Superior temporal gyrus (tissue), 1 donor: ENCODE results near the gene GOLGB1.
"Not testable (repeated sequence)": the region's sequence is repeated elsewhere in the genome, so short reads cannot be mapped to it uniquely, and the experiment has no call there.

Source experiments
- DNase-seq: peaks from one replicate; pipeline ENCODE4 v3.0.0-alpha.2; 2016; ENCODE audit errors: extremely low spot score

Gene GOLGB1

DNA sequence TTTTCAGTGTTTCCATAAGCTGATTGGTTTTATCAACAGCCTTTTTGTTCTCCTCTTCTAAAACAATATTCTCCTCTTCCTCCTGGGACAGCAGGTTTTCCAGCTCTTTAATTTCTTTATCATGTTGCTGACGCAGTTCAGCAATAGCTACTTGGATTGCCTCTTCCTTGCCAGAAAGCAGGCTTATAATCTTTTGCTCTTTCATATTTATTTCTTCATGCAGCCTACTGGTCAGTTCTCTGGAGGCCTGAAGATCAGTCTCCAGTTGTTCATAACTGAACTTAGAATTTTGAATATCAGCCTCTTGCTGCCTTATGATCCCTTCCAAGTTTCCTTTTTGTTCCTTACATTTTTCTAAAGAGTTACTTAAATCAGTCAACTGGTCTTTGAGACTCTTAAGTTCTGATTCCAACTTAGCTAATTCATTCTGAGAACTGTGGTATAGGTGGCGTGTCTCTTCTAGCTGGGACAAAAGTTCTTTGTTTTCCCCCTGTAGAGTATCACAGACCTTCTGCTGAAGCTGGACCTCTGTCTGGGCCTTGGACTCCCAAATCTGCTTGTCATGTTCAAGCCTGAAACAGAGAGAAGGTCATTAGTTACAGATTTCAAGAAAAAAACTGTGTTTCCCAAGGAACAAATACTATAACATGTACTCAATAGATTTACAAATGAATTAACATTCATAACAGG is 57.4 kb downstream of the GOLGB1 start:
- DNase-seq, result no peak

DNA sequence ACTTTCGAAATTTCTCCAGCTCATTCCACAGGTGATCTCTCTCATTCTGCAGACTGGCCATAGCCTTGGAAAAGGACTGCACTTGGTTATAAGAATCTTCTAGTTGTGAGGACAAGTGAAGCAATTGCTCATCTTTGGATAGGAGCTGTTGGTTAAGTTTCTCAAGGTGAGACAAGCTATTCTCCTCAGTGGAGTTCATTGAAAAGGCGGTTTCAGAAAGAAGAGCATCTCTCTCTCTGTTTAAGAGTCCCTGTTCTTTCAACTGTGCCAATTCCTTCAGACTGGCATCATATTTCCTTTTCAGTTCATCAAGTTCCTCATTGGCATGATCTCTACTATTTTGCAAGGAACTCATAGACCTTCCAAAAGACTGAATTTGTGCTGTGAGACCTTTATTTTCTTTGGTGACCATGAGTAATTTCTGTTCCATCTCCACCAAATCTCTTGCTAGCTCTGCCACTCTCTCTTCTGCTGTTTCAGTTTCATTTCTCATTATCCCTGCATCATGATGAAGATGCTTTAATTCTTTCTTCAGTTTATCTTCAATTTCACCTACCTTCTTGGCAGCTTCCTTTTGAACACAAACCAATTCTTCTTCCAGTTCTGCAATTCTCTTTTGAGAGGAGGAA is 58.6 kb downstream of the GOLGB1 start:
- DNase-seq, result no peak

DNA sequence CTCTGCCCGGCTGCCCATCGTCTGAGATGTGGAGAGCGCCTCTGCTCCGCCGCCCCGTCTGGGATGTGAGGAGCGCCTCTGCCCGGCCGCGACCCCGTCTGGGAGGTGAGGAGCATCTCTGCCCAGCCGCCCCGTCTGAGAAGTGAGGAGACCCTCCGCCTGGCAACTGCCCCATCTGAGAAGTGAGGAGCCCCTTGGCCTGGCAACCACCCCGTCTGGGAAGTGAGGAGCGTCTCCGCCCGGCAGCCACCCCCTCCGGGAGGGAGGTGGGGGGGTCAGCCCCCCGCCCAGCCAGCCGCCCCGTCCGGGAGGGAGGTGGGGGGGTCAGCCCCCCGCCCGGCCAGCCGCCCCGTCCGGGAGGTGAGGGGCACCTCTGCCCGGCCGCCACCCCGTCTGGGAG is 60.8 kb downstream of the GOLGB1 start:
- not testable (repeated sequence) for DNase-seq

DNA sequence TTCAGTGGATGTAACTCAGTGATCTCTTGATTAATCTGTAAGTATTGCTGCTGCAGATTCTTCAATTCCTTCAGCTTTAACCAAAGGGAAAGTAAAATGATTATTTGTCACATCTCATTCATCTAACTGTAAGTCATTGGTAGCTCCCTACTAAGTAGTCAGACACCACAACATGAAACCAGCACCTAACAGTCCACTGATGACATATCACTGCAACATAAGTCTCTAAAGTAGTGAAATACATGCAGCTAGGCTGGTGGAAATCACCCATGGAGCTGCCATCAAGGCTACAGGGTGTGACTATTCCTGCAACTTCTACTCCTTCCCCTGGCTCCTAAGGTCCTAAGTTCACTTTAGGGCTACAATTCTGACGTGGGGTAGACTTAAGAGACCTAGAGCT is 67.7 kb downstream of the GOLGB1 start:
- no peak for DNase-seq

DNA sequence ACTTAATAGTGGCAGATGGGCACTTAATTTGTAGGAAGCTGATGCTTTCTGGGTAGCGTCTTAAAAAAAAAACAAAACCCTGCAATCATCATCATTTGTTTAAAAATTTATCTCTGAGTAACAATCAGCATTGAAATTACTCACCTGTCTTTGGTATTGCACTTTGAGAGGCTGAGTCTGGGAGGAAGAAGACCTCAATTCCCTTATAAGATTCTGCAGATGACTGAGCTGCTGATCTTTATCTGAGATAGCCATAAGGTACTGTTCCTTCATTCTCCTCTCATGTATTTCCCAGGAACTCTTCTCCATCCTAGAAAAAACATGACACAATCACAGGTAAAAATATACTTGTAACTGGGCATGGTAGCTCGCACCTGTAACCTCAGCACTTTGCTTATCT is 72.4 kb downstream of the GOLGB1 start:
- DNase-seq, result no peak

DNA sequence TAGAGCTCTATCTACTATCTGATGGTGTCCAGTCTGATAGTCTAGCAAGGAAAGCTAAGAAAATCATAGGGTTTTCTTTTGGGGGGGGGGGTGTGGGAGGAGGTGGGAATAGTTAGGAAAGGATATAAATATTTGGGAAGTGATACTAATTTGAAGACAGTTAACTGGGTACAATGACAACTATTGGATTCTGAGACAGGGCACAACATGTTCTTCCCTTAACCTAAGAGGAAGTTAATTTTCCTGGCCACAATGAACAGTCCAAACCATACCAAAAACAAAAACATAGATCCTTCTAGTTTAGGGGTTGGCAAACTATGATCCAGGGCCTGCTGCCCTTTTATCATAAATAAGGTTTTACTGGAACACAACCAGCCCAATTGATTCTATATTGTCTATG is 78.9 kb downstream of the GOLGB1 start:
- no peak for DNase-seq

DNA sequence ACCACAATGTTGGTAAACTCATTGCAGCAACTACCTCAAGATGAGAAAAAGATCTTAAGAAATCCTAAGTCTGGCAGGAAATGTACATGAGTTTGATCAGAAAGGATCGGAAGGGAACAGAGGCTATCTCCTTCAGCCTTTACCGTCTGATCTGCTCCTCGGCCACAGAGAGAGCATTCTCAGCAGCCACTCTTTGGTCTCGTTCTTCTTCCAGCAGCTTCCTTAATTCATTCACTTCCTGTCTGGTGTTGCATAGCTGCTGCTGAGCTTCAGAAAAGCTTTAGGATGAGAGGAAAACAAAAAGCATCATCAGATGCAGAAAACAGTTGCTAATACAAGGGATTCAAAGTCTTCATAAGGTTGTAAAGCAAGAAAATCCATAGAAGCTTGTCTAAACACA is 82.2 kb downstream of the GOLGB1 start:
- no peak for DNase-seq

DNA sequence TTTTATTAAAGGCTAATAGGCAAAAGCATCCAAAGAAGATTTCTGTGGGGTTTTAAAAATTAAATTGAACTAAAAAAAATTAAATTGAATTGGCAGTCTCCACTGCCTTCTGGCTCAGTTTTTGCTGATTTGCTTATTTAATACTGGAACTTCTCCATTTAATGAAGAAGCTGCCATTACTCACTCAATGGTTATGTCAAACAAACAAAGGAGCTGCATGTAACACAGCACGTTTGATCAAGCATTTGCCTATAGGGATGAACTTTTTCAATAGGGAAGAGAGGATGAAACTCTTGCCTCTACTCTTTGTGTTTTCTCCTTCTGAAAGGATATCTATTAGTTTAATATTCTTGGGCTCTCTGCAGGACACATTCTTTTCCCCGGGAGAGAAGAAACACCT is 84.1 kb downstream of the GOLGB1 start:
- DNase-seq, result no peak

DNA sequence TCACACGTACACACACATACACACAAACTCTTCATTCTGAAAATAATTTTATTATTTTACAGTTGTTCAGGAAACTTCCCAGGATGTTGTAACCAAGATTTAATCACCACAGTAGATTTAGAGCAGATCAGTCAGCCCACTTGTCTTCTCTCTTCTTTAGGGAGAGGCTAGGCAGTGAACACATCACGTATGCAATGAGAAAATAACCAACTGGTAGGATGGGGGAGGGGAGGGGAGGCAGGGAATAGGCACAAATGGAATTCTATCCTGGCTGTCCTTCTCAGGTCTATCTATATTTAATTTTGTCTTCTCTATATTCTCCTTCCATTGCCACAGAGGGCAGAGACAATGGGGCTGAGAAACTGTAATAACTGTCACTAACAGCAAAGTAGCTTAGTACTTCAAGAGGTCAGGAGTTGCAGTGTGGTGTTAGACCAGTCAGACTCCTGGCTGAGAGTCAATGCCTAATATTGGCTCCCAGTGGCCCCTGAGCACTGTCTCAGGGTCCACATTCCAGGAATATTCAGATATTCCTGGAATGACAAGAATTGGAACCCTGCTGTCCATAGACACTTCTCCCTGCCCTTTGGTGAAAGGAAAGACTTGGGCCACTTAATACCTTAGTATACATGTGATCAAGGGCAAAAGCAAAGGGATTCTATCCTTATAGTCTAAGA is 86.2 kb downstream of the GOLGB1 start:
- no peak for DNase-seq

DNA sequence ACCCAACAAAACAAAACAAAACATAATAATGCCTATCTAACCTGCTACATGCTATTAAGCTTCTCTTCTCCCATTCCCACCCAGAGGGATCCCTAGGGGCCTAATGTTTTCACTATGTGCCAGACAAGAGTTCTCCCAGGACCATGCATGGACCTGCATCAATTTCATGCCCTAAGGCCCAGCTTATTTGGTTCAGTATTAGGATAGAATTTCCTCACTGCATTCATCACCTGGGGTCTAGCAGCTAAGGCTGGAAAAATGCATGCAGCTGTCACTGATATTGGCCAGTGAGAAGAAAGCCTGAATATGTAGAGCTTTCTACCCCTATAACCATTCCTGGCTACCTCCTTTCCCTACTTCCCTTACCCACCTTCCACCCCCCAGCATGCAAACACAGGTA is 86.8 kb downstream of the GOLGB1 start:
- DNase-seq, result no peak

DNA sequence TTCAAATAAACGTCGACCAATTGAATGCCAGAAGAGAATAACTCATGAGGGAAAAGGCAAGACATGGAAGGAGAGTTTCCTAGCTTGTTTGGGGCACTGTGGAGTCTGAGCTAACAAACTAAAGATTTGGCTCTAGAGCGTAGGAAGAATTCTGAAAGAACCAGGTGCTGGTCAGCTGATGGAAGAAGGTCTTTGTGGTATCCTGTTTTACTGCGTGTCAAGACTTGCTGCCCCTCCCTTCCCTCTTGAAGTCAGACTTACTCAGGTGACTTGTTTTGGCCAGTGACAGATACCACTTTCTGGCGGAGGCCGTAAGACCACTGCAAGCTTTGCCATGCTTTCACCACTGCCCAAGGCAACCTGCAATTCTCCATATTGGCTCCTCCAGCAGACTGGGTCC is 88.2 kb downstream of the GOLGB1 start:
- no peak for DNase-seq

DNA sequence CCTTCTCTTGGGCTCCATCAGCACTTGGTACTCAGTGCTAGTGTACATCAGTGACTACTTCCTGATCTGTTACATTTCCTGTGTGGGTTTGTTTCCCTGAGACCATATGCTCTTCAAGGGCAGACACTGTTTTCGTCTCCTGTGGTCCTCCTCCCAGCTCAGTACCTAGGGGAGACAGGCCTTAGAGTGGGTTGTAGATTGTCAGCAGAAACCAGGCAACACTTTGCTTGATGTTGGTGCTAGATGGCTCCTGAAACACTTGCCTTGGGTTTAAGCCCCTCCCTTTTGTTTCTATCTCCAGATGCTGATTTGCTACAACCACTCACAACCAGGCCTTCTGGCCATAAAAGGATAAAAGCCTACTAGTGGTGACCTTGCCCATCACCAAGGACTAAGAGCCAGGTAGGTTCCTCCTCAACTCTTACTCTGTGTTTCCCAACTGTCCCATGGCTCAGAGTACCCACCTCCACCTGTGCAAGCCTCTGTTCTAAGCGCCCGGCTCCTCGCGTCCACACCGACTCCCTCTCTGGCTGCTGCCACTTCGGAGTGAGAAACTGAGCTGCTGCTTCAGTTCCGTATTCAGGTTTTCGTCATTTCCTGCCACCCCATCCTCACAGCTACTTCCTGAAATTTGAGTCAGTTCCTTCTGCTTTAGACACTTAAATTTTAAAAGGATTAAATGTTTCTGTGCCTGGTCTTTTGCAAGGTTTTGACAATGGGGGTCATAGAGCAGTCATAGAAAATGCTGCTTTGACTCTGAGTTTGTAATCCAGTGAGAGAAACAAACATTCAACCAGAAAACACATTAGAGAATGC is 89.0 kb downstream of the GOLGB1 start, which contains the start of gene HCLS1:
Gene HCLS1 (minus strand): TSS at position 548 of the 816 bp plus-strand sequence. CDS start 2,556 bp downstream, outside the sequence.
- DNase-seq, result no peak

DNA sequence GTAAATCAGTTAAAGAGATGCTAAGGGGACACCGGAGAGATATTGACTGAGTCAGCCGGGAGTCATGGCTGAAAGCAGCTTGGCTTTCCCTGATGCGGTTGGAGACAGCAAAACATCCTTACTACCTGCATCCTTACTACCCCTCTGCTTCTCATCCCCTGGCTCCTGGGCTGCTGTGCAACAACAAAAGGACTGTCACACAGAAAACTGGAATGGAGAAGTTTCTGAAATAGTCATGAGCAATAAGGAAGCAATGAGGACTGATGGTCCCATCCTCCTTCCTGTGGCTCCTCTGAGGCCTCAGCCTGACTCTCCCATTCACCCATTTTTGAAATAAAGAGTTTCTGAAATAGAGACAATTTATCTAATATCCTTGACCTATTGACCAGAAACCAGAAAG is 90.0 kb downstream of the GOLGB1 start:
- DNase-seq, result no peak

DNA sequence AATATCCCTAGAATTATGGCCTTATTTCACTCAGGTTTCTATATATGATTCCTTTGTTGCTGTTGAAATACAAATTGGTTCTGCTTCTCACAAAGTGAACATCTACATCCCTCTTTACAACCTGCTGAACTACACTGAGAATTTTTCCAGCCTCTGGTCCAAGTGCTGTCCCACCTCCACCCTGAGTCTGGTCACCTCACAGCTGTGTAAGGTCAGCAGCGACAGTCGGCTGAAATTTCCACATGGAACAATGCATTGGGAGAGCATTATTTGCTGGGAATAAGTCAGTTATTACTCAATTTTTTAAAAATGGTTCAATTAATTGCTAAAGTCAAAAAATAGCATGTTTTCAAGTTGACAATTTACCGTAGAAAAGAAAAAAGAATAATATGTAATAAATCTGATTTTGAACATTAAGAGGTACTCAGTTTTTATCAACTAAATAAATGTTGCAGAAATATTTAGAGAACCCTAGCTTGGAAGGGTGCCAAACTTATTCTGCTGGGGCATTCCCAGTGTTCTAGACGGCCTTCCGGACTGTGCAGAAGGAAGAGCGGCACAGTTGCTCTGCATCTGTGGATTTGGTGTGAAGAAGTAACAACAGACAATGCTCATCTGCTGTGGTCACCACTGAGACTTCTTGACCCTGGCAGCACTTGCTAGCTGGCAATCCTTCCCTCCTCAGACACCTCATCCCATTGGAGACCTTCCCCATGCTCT is 90.7 kb downstream of the GOLGB1 start:
- no peak for DNase-seq

DNA sequence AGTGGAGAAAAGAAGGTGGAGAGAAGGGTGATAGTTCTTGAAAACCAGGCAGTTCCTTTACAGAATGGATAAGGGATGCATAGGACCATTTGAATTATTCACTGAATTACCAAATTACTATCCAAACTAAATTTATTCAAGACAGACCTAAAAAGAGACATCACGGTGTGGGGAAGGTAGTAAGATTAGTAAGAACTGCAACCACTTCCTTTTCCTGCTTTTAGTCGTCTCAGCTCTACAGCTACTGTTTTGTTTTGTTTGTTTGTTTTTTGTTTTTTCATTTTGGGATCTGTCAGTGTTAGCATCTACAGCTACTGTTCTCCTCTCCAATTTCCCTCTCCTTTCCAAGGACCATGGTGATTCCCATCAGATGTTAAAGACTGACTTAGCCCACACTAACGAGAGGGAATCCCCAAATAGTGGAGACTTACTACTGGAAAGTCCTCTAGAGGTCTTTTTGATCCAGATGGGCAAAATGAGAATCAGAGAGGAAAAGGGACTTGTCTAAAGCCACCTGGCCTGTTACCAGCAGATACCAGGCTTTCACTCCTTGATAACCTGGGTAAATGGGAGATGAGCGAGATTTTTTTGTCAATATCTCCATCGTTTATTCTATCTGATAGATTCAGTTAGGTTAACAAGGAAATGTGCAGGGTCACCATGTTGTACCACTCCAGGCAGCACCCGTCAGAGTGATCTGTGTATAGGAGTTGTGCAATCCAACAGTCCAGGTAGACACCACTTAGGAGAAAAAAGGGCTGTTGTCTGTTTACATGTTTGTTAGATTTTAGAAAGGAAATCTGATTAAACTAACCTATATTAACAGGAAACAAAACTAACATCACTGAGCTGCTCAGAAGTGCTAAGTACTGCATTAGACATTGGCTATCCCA is 94.8 kb downstream of the GOLGB1 start:
- DNase-seq, result no peak

DNA sequence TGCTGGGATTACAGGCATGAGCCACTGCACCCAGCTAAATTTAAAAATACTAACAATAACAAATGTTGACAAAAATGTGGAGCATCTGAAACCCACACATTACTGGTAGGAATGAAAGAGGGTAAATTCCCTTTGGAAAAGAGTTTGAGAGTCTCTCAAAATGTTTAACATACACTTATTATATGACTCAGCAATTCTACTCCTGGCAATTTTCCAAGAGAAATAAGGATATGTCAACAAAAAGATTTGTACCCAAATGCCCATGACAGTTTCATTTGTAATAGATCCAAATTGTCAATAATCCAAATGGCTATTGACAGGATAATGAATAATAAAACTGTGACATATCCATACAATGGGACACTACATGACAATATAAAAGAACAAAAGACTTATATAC is 97.9 kb downstream of the GOLGB1 start:
- no peak for DNase-seq

DNA sequence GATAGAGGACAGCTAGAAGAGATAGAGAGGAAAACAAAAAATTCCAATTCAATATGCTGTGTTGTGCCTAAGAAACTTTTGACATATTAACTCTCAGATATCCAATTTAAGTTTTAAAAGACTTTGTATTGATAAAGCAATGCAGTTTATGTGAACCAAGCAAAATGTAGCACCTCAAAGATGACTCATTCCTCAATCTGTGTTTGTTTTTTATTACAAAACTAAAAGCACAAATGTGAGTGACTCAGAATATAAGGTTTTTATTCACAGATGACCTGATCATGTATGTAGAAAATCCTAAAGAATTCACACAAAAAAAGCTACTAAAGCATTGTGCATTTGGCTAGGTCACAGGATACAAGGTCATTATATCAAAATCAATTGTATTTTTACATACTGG is 99.9 kb downstream of the GOLGB1 start:
- DNase-seq, result no peak

DNA sequence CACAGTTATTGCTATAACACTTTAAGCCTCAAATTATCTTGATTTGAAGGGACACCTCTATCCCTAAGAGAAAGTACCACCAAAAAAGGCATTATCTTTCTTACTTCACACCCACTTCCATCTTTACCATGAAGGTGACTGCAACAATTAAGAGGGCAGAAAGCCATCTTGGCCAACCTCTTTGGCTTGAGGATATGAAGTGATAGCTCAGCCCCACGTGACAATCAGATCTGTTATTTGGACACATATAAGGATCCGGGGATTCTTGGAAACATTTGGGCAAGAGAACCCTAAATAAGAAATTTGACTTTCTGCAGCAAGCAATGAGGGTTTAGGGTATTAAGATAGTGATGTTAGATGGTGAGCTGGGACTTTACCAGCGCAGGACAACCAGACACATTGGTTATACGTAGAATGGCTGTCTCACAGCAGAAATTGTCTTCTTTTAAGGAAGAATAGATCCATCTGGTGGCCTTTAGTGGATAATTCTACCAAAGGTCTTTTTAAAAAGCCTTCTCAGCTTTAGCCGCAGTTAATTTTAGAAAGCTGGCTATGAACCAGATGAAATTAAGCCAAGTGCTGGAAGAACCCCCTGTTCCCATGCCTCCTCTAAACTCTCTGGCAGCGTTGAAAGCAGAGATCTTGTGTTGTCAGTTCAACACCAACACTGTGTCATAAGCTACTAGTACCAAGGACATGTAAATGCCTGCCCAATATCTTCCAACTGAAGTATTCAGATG is 101.2 kb downstream of the GOLGB1 start:
- DNase-seq, result no peak

DNA sequence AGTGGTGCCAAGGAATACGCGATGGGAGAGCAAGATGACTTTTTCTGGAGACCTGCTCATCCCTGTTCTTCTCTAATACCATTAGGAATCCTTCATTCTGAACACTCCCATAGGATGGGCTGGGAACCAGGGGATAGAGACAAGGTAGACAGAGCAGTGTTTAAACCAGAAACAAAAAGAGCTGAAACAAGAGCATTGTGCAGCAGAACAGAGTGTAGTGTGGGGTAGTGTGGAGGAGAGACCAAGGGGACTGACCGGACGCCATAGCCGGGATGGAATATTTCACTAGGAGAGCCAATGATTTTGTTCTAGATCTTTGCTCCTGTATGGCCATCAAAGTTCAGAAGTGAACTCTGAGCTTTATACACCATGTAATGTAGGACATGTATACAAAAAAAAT is 104.5 kb downstream of the GOLGB1 start:
- DNase-seq, result no peak
